Mucosa of rectum (tissue), 2 donors: Measurements from ENCODE around the gene TMEM88.

Source experiments
- H3K27ac ChIP-seq, 2 donors: one replicate each; pipeline ENCODE4 v1.7.0; 2013; ENCODE audit warnings: inconsistent platforms in 2 of 2, low read depth in 2 of 2, low read length in 2 of 2
- H3K27me3 ChIP-seq, 2 donors: one replicate each; pipeline ENCODE4 v1.7.0; 2013; ENCODE audit warnings: low read length in 2 of 2; ENCODE audit not compliant: control insufficient read depth in 2 of 2, insufficient read depth in 2 of 2
- H3K36me3 ChIP-seq, 2 donors: one replicate each; pipeline ENCODE4 v1.7.0; 2013; ENCODE audit warnings: low read length in 2 of 2; ENCODE audit not compliant: control insufficient read depth in 2 of 2, insufficient read depth in 2 of 2
- H3K4me1 ChIP-seq, 2 donors: one replicate each; pipeline ENCODE4 v1.7.0; 2013; ENCODE audit warnings: low read length in 2 of 2, mild to moderate bottlenecking in 1 of 2; ENCODE audit not compliant: control insufficient read depth in 2 of 2, insufficient read depth in 2 of 2
- H3K4me3 ChIP-seq, 2 donors: one replicate each; pipeline ENCODE4 v1.7.0; 2013; ENCODE audit warnings: low read length in 2 of 2
- H3K9ac ChIP-seq, 2 donors: one replicate each; pipeline ENCODE4 v1.7.0; 2013; ENCODE audit warnings: low read length in 2 of 2, low read depth in 1 of 2, mild to moderate bottlenecking in 1 of 2
- H3K9me3 ChIP-seq, 2 donors: one replicate each; pipeline ENCODE4 v1.7.0; 2013; ENCODE audit warnings: low read length in 2 of 2; ENCODE audit not compliant: control insufficient read depth in 2 of 2
- donor health status: healthy.
- donor health status: Normal muscosa, but diverticular disease.

Gene TMEM88

GRCh38 chr17:7894866-7895265 is 40.0 kb downstream of the TMEM88 start:
- Histone ChIP-seq H3K27ac (no peak overlapping the region), H3K9ac (no peak overlapping the region), H3K4me3 (no peak overlapping the region), H3K27me3 (no peaks in the 10 kb centered on the region), H3K4me1 (peaks cover 2% of the 10 kb centered on the region in 2 donors), H3K9me3 (no peaks in the 10 kb centered on the region), H3K36me3 (peaks cover 56 to 70% of the 10 kb centered on the region in 2 donors)

- Histone ChIP-seq H3K27ac (no peak overlapping the region), H3K9me3 (no peaks in the 10 kb centered on the region), H3K27me3 (no peaks in the 10 kb centered on the region), H3K9ac (no peak overlapping the region), H3K4me1 (no peaks in the 10 kb centered on the region), H3K36me3 (peaks cover 61 to 72% of the 10 kb centered on the region in 2 donors), H3K4me3 (no peak overlapping the region)
Observed at GRCh38 chr17:7897090-7897489, 42.2 kb downstream of the TMEM88 start.

GRCh38 chr17:7897773-7898172 is 42.9 kb downstream of the TMEM88 start:
- no peak overlapping the region for H3K9ac ChIP-seq
- peaks cover 66 to 75% of the 10 kb centered on the region in 2 donors for H3K36me3 ChIP-seq
- no peak overlapping the region for H3K27ac ChIP-seq
- H3K4me1 ChIP-seq = no peaks in the 10 kb centered on the region
- H3K9me3 ChIP-seq = no peaks in the 10 kb centered on the region
- H3K27me3 ChIP-seq = no peaks in the 10 kb centered on the region
- H3K4me3 ChIP-seq = no peak overlapping the region

GRCh38 chr17:7903154-7904103 is 48.6 kb downstream of the TMEM88 start:
- Histone ChIP-seq H3K27me3 (no peaks in the 10 kb centered on the region), H3K27ac (no peak overlapping the region), H3K4me1 (no peaks in the 10 kb centered on the region), H3K36me3 (peaks cover 81 to 89% of the 10 kb centered on the region in 2 donors), H3K9ac (no peak overlapping the region), H3K4me3 (no peak overlapping the region), H3K9me3 (no peaks in the 10 kb centered on the region)
